ENCODE measurements around the gene CD86. TPM values are rescaled to one million over a fixed set of nuclear protein-coding genes. Genes with fewer than 3 reads are reported as not detected.

CD86 gene
- total RNA-seq, 1 donor from 2014 or later: not detected

DNA sequence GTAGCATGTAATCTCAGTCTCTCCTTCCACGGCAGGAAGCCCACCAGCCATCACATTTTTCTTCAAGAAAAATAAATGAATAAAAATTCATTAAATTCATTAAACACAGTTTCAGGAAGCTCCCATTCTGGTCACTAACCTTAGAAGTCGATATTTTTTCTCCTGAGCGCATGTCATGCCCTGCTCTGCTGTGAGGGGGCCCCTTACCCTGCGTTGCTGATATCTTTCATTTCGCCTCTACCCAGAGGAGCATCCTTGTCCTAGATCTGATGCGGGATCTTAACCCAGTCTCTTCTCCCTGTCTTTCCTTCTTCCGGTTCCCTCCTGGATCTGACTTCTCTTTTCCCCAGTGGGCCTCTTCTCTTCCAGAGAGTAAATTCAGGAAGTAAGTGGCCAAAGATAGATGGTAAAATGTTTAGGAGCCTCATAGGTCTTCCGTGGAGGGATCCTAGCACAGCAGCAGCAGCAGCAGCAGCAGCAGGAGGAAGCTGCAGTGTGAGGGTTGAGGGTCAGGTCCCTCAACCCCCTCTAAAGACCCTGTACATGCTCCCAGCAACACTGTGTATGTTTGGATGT is 31.7 kb upstream of the CD86 start:
- no peak overlapping the region for H3K27ac Mint-ChIP-seq (ENCODE audit: unreplicated experiment)
- H3K4me3 Mint-ChIP-seq: no peak overlapping the region
- peaks cover 58% of the 10 kb centered on the region for H3K27me3 Mint-ChIP-seq (ENCODE audit: low read depth)

DNA sequence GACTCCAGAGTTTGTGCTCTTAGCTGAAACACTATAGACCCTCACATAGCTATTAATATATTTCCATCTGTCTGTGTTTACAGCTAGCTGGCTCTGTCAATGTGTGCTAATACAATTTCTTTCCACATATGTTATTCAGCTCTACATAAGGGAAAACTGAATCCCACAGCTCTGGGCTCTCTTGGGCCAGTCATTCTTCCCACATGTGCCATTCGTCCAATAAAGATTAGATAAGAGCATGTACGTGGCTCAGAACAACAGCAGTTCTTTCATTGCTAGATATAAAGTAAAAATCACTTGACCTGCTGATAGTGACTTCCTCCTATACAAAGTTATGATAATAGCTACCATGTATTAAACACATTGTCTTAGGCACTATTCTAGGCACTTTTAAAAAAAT is 30.4 kb upstream of the CD86 start:
- Mint-ChIP-seq H3K9me3 (peaks cover 2% of the 10 kb centered on the region), H3K27ac (ENCODE audit: unreplicated experiment) (no peak overlapping the region), H3K4me3 (no peak overlapping the region), H3K27me3 (ENCODE audit: low read depth) (peaks cover 44% of the 10 kb centered on the region), H3K36me3 (ENCODE audit: low read depth) (no peaks in the 10 kb centered on the region), H3K4me1 (no peaks in the 10 kb centered on the region)
- no peak for DNase-seq (ENCODE audit: low read depth, low spot score)
- TF ChIP-seq, protein P1, sequence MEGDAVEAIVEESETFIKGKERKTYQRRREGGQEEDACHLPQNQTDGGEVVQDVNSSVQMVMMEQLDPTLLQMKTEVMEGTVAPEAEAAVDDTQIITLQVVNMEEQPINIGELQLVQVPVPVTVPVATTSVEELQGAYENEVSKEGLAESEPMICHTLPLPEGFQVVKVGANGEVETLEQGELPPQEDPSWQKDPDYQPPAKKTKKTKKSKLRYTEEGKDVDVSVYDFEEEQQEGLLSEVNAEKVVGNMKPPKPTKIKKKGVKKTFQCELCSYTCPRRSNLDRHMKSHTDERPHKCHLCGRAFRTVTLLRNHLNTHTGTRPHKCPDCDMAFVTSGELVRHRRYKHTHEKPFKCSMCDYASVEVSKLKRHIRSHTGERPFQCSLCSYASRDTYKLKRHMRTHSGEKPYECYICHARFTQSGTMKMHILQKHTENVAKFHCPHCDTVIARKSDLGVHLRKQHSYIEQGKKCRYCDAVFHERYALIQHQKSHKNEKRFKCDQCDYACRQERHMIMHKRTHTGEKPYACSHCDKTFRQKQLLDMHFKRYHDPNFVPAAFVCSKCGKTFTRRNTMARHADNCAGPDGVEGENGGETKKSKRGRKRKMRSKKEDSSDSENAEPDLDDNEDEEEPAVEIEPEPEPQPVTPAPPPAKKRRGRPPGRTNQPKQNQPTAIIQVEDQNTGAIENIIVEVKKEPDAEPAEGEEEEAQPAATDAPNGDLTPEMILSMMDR (conservative IDR thresholded peaks at IDR 0.05): no peak

More for the DNA sequence above, 31.7 kb upstream of the CD86 start:
- TF ChIP-seq, protein P1 (conservative IDR thresholded peaks at IDR 0.05): no peak
- H3K9me3 Mint-ChIP-seq: peaks cover 2% of the 10 kb centered on the region
- H3K4me1 Mint-ChIP-seq: no peaks in the 10 kb centered on the region
- no peaks in the 10 kb centered on the region for H3K36me3 Mint-ChIP-seq (ENCODE audit: low read depth)
- no peak for DNase-seq (ENCODE audit: low read depth, low spot score)

DNA sequence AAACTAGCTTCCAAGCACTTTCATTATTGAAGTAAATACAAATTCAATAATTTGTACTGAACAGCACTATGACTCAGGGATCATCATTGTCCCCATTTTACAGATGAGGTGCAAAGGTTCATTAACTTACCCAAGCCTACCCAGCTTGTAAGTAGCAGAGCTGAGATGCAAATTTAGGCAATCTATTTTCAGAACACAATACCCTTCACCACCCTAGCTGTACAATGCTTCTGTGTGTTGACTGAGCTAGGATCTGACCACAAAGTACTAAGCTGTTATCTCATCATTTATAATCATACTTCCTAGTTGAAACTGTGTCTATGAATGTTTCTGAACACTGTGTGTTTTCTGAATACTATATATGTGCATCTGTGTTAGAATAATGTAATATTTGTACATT is 29.9 kb upstream of the CD86 start:
- no peak overlapping the region for H3K4me3 Mint-ChIP-seq
- peaks cover 39% of the 10 kb centered on the region for H3K27me3 Mint-ChIP-seq (ENCODE audit: low read depth)
- TF ChIP-seq, protein P1 (conservative IDR thresholded peaks at IDR 0.05): no peak
- H3K36me3 Mint-ChIP-seq (ENCODE audit: low read depth): no peaks in the 10 kb centered on the region
- H3K27ac Mint-ChIP-seq (ENCODE audit: unreplicated experiment): no peak overlapping the region
- H3K9me3 Mint-ChIP-seq: peaks cover 2% of the 10 kb centered on the region
- DNase-seq (ENCODE audit: low read depth, low spot score): no peak
- H3K4me1 Mint-ChIP-seq: no peaks in the 10 kb centered on the region

DNA sequence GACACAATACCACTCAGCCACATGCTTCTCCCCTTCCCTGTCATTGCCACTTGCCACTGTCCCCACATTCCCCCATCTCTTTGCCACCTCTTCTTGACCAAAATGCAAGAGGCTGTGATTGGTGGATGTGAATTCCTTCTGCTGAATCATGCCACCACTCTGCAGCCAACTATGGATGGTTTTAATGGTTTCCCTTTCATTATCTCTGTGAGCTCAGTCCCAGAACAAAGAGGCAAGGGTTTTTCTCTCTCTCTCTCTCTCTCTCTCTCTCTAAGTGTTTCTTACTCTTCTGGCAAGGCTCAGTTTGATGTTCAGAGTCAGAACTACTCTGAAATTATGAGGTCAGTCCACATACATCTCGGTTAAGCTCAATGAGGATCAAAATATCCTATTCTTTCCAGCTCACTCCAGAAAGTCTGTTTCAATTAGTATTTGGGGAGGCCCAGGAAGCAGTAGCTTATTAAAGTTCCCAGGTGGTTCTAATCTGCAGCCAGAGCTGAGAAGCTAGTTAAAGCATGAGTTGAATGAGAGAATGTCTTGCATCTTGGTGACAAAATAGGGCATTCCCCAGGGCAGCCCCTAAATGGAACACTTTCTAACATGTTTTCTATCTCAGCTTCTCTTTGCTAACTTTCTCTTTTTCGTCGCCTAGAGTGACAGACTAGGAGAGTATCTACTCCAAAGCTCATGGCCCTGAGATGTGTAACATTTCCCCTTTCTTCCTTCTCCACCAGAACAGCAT is 24.6 kb upstream of the CD86 start:
- Mint-ChIP-seq H3K4me1 (no peaks in the 10 kb centered on the region), H3K27me3 (ENCODE audit: low read depth) (peaks cover 1% of the 10 kb centered on the region), H3K4me3 (no peak overlapping the region), H3K9me3 (peaks cover 5% of the 10 kb centered on the region), H3K36me3 (ENCODE audit: low read depth) (peaks cover 3% of the 10 kb centered on the region), H3K27ac (ENCODE audit: unreplicated experiment) (peak overlapping the region; percentile 70)
- DNase-seq (ENCODE audit: low read depth, low spot score): no peak
- TF ChIP-seq, protein P1 (conservative IDR thresholded peaks at IDR 0.05): no peak

DNA sequence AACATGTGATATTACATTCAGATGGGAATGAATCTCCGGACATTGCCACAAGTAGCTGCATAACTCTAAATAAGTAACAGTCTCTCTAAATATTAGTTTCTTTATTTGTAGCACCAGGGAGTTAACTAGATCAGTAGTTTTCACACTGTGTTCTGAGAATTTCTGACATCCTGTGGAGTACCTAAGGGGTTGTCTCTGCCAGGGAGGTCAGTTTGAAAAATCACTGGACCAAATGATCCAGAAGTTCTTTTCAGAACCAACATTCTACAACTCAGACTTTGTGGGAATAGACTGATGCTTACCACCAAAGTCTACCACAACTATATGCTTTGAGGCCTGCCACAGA is 24.1 kb upstream of the CD86 start:
- DNase-seq (ENCODE audit: low read depth, low spot score): no peak
- Mint-ChIP-seq H3K4me1 (no peaks in the 10 kb centered on the region), H3K27ac (ENCODE audit: unreplicated experiment) (no peak overlapping the region), H3K9me3 (peaks cover 8% of the 10 kb centered on the region), H3K4me3 (no peak overlapping the region), H3K27me3 (ENCODE audit: low read depth) (peaks cover 3% of the 10 kb centered on the region), H3K36me3 (ENCODE audit: low read depth) (peaks cover 9% of the 10 kb centered on the region)
- TF ChIP-seq, protein P1 (conservative IDR thresholded peaks at IDR 0.05): no peak
